ENCODE results near the gene GSDME. TPM values are rescaled to one million over a fixed set of nuclear protein-coding genes. Genes with fewer than 3 reads are reported as not detected.
"Not testable (repeated sequence)": the region's sequence is repeated elsewhere in the genome, so short reads cannot be mapped to it uniquely, and the experiment has no call there.

GSDME gene
- total RNA-seq, 3 donors from 2014 or later, result 12.3 to 33.5 (median 15.1) TPM

DNA sequence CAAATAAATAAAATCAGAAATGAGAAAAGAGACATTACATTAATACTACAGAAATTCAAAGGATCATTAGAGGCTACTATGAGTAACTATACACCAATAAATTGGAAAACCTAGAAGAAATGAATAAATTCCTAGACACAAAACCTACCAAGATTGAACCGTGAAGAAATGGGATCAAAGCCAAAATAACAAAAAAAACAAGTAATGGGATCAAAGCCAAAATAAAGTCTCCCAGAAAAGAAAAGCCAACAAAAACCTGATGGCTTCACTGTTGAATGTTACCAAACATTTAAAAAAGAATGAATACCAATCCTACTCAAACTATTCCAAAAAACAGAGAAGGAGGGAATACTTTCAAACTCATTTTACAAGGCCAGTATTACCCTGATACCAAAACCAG, 20.0 kb downstream of the GSDME start:
- Histone ChIP-seq H3K9me3 (peaks cover 0 to 5% of the 10 kb centered on the region in 2 donors), H3K27ac (no peak overlapping the region), H3K27me3 (no peaks in the 10 kb centered on the region), H3K4me3 (no peak overlapping the region), H3K36me3 (no peaks in the 10 kb centered on the region), H3K4me1 (no peaks in the 10 kb centered on the region)
- intact Hi-C loops (cut with DNase I; ENCODE audit: low total_unique reads), result no loop called here
- TF ChIP-seq POLR2AphosphoS5 (IDR thresholded peaks at IDR 0.05), result no peak
- TF ChIP-seq, protein P1, sequence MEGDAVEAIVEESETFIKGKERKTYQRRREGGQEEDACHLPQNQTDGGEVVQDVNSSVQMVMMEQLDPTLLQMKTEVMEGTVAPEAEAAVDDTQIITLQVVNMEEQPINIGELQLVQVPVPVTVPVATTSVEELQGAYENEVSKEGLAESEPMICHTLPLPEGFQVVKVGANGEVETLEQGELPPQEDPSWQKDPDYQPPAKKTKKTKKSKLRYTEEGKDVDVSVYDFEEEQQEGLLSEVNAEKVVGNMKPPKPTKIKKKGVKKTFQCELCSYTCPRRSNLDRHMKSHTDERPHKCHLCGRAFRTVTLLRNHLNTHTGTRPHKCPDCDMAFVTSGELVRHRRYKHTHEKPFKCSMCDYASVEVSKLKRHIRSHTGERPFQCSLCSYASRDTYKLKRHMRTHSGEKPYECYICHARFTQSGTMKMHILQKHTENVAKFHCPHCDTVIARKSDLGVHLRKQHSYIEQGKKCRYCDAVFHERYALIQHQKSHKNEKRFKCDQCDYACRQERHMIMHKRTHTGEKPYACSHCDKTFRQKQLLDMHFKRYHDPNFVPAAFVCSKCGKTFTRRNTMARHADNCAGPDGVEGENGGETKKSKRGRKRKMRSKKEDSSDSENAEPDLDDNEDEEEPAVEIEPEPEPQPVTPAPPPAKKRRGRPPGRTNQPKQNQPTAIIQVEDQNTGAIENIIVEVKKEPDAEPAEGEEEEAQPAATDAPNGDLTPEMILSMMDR (IDR thresholded peaks at IDR 0.05), result no peak
- no peak for TF ChIP-seq POLR2A (IDR thresholded peaks at IDR 0.05)
- no peak for DNase-seq (ENCODE audit: low spot score in 2 of 2)

DNA sequence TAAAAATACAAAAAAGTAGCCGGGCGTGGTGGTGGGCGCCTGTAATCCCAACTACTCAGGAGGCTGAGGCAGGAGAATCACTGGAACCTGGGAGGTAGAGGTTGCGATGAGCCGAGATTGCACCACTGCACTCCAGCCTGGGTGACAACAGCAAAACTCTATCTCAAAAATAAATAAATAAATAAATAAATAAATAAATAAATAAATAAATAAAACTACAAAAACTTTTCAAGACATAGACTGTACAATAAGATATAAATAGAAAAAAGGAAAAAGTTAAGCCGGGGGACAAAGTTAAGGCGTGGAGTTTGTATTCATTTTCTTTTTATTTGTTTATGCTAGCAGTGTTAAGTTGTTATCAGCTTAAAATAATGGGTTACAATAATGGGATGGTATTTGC, 21.7 kb downstream of the GSDME start:
- H3K4me3 ChIP-seq; H3K27ac ChIP-seq; H3K36me3 ChIP-seq; H3K4me1 ChIP-seq; DNase-seq (ENCODE audit: low spot score in 2 of 2); intact Hi-C loops (cut with DNase I; ENCODE audit: low total_unique reads); H3K27me3 ChIP-seq; H3K9me3 ChIP-seq: not testable (repeated sequence)

DNA sequence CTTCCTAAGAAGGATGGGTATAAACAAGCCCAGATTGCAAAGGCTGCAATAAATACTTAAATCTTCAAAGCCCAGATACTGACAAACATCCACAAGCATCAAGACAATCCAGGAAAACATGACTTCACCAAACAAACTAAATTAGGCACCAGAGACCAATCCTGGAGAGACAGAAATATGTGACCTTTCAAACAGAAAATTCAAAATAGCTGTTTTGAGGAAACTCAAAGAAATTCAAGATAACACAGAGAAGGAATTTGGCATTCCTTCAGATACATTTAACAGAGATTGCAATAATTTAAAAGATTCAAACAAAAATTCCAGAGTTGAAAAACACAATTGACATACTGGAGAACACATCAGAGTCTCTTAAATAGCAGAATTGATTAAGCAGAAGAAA, 23.0 kb downstream of the GSDME start:
- DNase-seq (ENCODE audit: low spot score in 2 of 2), result no peak
- TF ChIP-seq POLR2AphosphoS5 (IDR thresholded peaks at IDR 0.05), result no peak
- TF ChIP-seq, protein P1 (IDR thresholded peaks at IDR 0.05), result no peak
- TF ChIP-seq POLR2A (IDR thresholded peaks at IDR 0.05), result no peak
- Histone ChIP-seq H3K27me3 (no peaks in the 10 kb centered on the region), H3K4me1 (no peaks in the 10 kb centered on the region), H3K27ac (no peak overlapping the region), H3K36me3 (no peaks in the 10 kb centered on the region), H3K9me3 (peaks cover 0 to 5% of the 10 kb centered on the region in 2 donors), H3K4me3 (no peak overlapping the region)
- intact Hi-C loops (cut with DNase I; ENCODE audit: low total_unique reads), result no loop called here

DNA sequence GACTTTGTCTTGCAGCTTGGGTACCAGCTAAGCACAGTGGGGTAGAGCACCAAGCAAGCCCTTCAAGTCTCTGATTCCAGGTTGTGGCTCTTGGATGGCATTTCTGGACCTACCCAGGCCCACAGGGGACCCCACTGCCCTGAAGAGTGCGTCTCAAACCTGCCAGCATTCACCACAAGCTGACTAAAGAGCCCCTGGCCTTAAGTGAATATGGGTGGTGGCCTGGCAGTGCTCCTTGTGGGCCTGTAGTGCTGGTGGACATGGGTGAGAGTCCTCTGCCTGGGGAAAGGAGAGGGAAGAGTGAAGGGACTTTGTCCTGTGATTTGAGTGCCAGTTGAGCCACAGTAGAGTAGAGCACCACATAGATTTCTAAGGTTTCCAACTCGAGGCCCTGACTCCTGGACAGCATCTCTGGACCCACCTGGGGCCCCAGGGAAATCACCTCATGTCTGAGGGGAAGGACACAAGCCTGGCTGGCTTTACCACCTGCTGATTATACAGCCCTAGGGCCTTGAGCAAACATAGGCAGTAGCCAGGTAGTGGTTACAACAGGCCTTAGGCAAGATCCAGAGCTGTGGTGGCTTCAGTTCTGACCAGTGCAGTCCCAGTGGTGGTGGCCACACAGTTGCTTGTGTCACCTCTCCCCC, 23.7 kb downstream of the GSDME start:
- Histone ChIP-seq H3K4me3 (no peak overlapping the region), H3K9me3 (peaks cover 0 to 3% of the 10 kb centered on the region in 2 donors), H3K4me1 (no peaks in the 10 kb centered on the region), H3K36me3 (no peaks in the 10 kb centered on the region), H3K27me3 (no peaks in the 10 kb centered on the region), H3K27ac (peak overlapping the region in 1 of 2 donors; percentile 5)
- intact Hi-C loops (cut with DNase I; ENCODE audit: low total_unique reads), result no loop called here
- no peak for DNase-seq (ENCODE audit: low spot score in 2 of 2)
- TF ChIP-seq POLR2A (IDR thresholded peaks at IDR 0.05) (no peak), POLR2AphosphoS5 (IDR thresholded peaks at IDR 0.05) (no peak)

DNA sequence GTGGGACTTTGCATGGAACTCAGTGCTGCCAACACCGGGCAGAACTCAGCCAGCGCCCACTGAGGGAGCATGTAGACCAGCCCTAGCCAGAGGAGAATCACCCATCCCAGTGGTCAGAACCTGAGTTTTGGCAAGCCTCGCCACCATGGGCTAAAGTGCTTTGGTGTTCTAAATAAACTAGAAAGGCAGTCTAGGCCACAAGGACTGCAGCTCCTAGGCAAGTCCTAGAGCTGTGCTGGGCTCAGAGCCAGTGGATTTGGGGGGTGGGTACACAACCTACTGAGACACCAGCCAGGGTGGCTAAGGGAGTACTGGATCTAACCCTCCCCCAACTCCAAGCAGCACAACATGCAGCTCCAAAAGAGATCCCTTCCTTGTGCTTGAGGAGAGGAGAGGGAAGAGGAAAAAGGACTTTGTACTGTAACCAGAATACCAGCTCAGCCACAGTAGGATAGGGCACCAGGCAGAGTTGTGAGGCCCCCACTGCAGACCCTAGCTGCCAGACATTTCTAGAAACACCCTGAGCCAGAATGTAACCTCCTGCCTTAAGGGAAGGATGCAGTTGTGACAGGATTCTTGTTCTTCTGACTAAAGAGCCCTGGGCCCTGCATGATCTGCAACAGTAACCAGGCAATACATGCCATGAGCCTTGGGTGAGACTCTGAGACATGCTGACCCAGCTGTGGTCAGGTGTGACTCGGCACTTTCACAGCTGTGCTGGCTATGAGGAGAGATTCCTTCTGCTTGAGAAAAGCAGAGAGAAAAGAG, 24.4 kb downstream of the GSDME start:
- no peaks in the 10 kb centered on the region for H3K36me3 ChIP-seq
- no peak overlapping the region for H3K4me3 ChIP-seq
- H3K27me3 ChIP-seq, result no peaks in the 10 kb centered on the region
- TF ChIP-seq POLR2AphosphoS5 (IDR thresholded peaks at IDR 0.05), result no peak
- TF ChIP-seq, protein P1 (IDR thresholded peaks at IDR 0.05), result no peak
- TF ChIP-seq POLR2A (IDR thresholded peaks at IDR 0.05), result no peak
- DNase-seq (ENCODE audit: low spot score in 2 of 2), result no peak
- H3K9me3 ChIP-seq, result no peaks in the 10 kb centered on the region
- H3K4me1 ChIP-seq, result no peaks in the 10 kb centered on the region
- no peak overlapping the region for H3K27ac ChIP-seq
- intact Hi-C loops (cut with DNase I; ENCODE audit: low total_unique reads), result no loop called here

DNA sequence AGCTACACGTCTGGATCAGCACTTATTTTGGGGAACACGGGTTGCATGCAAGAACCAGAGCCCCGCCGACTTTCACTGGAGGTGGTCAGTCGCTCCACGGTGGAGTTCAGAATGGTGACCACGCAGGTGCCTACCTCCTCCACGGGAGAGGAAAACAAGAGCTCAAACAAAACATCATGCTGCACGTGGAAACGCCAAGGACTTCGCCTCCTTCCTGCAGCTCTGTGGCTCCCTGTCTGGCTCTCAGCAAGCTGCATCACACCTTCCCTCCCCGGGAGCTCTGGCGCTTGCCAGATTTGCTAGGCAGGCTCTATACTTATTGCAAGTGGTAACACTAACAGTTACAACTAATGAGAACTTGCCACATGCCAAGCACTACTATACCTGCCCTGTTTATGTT, 26.0 kb downstream of the GSDME start:
- H3K4me1 ChIP-seq, result no peaks in the 10 kb centered on the region
- no peak overlapping the region for H3K4me3 ChIP-seq
- no peaks in the 10 kb centered on the region for H3K9me3 ChIP-seq
- TF ChIP-seq, protein P1 (IDR thresholded peaks at IDR 0.05), result no peak
- TF ChIP-seq POLR2AphosphoS5 (IDR thresholded peaks at IDR 0.05) (no peak), POLR2A (IDR thresholded peaks at IDR 0.05) (no peak)
- no peaks in the 10 kb centered on the region for H3K36me3 ChIP-seq
- no peak for DNase-seq (ENCODE audit: low spot score in 2 of 2)
- intact Hi-C loops (cut with DNase I; ENCODE audit: low total_unique reads), result no loop called here
- no peak overlapping the region for H3K27ac ChIP-seq
- H3K27me3 ChIP-seq, result no peaks in the 10 kb centered on the region
